GM18526 (cell line): ENCODE results near the gene SRSF3.

Experiments used
- POLR2A ChIP-seq: IDR thresholded peaks from 3 replicates; pipeline ENCODE4 v1.6.1; 2011; ENCODE audit not compliant: insufficient read length; ENCODE audit errors: extremely low read depth

Gene SRSF3

GRCh38 chr6:36594029-36594815 is at the start of gene SRSF3:
Gene SRSF3 (plus strand): TSS chr6:36594362. CDS start chr6:36596763, 2,401 bp downstream.
- peak; percentile 99 for TF ChIP-seq POLR2A

GRCh38 chr6:36545767-36546307 is 48.3 kb upstream of the SRSF3 start:
- no peak for TF ChIP-seq POLR2A

GRCh38 chr6:36546308-36546919 is 47.7 kb upstream of the SRSF3 start:
- TF ChIP-seq POLR2A = no peak

- TF ChIP-seq POLR2A = peak; percentile 96
Observed at GRCh38 chr6:36546920-36547645, 47.1 kb upstream of the SRSF3 start, which contains the start of gene STK38. Gene STK38 (minus strand): TSS chr6:36547479. CDS start chr6:36540202, 7,277 bp downstream.

GRCh38 chr6:36547646-36548400 is 46.3 kb upstream of the SRSF3 start:
- TF ChIP-seq POLR2A = no peak

- no peak for TF ChIP-seq POLR2A
Observed at GRCh38 chr6:36548401-36548743, 45.8 kb upstream of the SRSF3 start.

GRCh38 chr6:36550473-36551000 is 43.6 kb upstream of the SRSF3 start:
- TF ChIP-seq POLR2A = no peak

GRCh38 chr6:36555750-36556252 is 38.4 kb upstream of the SRSF3 start:
- TF ChIP-seq POLR2A = no peak

GRCh38 chr6:36556281-36556680 is 37.9 kb upstream of the SRSF3 start:
- TF ChIP-seq POLR2A = no peak

GRCh38 chr6:36559011-36559793 is 35.0 kb upstream of the SRSF3 start:
- no peak for TF ChIP-seq POLR2A

GRCh38 chr6:36560822-36561221 is 33.3 kb upstream of the SRSF3 start:
- no peak for TF ChIP-seq POLR2A

GRCh38 chr6:36563237-36563927 is 30.8 kb upstream of the SRSF3 start:
- TF ChIP-seq POLR2A = no peak

GRCh38 chr6:36563928-36564284 is 30.3 kb upstream of the SRSF3 start:
- TF ChIP-seq POLR2A = no peak
